ENCODE measurements around the gene HPS6.

GRCh38 chr10:102064503-102064867, 664 bp upstream of the HPS6 start:
- TF ChIP-seq CTCF (conservative IDR thresholded peaks at IDR 0.05) (no peak), ZFX (IDR thresholded peaks at IDR 0.05) (no peak)

Measured in C4-2B (cell line).